Fibroblast of skin of right biceps (primary cell): Measurements from ENCODE around the gene DOCK8.

Experiments used
- DNase-seq: peaks from one replicate; pipeline ENCODE4 v3.0.0-alpha.2; 2013

Gene DOCK8

DNA sequence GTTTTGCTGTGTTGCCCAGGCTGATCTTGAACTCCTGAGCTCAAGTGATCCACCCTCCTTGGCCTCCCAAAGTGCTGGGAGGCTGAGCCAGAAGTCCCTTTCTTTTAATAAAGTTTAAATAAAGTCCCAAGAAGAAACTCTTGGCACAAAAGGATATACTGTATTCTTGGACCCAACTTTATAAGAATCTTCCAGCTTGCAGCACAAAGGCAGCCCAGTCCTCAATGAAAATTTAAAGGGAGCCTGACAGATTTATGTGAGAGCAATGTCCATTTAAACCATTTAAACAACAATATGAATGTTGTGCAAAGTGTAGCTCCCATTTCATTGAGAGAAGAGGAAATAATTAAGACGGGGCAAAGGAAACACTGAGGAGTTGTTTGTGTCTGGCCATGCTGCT, 217.0 kb downstream of the DOCK8 start:
- no peak for DNase-seq

DNA sequence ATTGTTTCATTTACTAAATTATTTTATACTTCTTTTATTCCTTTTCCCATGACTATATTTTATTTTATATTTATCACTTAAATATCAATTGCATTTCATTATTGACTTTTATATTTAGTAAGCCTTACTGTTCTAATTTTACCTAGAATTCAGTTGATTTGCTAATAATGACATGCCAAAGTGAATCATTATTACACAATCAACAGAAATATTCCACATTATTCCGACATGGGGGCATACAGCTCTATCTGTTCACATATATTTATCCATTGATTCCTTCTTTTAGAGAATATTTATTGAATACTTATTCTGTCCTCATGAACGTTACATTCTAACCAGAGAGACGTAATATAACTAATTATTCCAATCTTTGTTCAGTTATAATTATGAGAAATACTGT, 221.8 kb downstream of the DOCK8 start:
- no peak for DNase-seq

DNA sequence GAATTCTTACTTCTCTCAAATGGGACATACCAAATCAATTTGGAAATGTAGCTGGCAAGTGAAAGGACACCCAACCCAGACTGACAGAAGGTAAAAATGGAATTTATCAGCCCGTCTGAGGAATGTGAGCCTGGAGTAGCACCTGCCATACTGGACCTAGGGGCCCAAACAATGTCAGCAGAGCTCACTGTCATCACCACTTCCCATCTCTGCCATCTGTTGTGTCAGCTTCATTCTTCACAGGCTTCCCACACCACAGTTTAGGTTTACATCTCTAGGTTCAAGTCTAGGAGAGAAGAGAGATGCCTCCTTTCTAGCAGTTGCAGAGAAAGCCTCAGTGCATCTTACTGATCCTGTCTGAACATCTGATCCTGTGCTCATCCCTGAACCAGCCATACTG, 222.4 kb downstream of the DOCK8 start:
- DNase-seq = no peak

- peak; percentile 65 for DNase-seq
Observed at GRCh38 chr9:437574-438001, 222.9 kb downstream of the DOCK8 start.

DNA sequence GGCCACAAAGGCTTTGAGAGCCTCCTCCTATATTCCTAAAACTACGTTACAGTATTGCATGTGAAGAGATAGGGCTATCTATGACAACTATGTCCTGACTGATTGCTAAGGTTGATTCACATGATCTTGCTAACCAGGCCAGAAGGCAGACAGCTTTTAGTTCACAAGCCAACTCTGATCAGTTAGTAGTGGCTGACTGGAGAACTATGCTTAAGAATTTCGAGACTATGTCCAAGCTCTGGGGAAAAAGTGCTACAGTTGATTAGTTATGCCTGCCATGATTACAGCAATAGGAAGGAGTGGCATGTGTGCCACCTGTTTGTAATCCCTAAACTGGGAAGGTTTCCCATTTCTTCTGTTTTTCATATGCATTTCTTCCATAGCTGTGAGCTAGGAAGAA, 223.4 kb downstream of the DOCK8 start:
- DNase-seq = no peak

DNA sequence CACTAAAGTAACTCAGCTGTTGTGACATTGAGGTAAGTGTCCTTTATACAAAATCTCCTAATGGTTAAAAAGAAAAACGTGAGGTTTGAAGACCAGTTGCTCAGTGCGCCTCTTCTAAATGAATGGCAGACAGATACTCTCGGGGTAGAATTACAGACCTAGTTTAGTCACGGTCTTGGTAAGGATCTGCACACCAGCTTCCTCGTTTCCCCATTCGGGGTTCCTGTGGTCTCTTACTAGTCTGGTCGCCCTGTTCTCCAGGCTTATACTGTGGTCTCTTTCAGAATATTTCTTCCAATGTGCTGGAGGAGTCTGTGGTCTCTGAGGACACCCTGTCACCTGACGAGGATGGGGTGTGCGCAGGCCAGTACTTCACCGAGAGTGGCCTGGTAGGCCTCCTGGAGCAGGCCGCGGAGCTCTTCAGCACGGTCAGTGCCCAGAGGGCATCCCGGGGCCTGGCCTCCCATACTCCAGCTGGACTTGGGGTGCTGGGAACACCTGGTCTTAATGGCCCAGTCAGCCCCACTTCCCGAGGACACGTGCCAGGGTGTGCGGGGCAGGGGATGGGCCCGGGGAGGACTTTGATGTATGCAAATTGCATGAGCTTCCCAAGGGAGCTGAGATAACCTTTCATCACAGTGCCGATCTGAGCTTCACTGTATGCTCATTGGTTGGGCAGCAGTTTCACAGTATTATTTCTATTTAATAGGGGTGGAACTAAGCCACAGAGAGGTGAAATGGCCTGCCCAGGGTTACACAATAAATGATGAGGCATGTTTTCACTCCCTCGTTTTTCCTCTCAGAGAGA, 224.5 kb downstream of the DOCK8 start:
- DNase-seq = no peak

DNA sequence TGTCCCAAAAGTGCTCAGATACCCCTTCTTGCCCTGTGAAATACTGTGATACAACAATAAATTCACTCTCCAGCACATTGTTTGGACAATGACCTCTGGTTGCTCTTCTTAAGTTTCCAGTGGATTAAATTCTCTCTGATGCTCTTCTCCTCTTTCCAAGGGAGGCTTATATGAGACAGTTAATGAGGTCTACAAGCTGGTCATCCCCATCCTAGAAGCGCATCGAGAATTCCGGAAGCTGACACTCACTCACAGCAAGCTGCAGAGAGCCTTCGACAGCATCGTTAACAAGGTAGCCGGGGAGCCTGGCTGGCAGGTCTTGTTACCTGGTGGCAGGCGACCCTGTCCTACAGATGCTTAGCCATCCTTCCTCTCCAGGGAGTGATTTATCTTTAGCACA, 226.5 kb downstream of the DOCK8 start:
- no peak for DNase-seq

DNA sequence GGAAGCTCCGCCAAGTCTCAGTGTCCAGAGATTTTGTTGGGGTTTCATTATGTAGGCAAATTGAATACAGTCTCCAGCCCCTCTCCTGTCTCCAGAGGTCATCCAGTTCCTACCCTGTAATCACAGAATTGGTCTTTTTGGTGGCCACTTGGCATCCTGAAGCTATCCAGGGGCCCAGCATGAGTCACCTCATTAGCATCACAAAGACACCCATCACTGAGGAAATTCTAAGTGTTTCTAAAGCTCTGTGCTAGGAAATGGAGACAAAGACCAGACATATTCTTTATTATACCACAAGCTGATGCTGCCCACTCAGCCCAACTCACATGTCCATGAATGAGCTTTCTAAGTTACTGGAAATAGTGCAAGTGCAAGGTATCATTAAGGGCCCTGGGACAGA, 229.9 kb downstream of the DOCK8 start:
- no peak for DNase-seq

GRCh38 chr9:445033-445432, 230.4 kb downstream of the DOCK8 start:
- DNase-seq = peak; percentile 33

GRCh38 chr9:446074-446699, 231.5 kb downstream of the DOCK8 start:
- no peak for DNase-seq

- DNase-seq = peak; percentile 15
Observed at GRCh38 chr9:447230-448025, 232.8 kb downstream of the DOCK8 start.

- DNase-seq = no peak
Observed at GRCh38 chr9:450057-450456, 235.4 kb downstream of the DOCK8 start.

- no peak for DNase-seq
Observed at GRCh38 chr9:450561-450960, 235.9 kb downstream of the DOCK8 start.

- DNase-seq = no peak
Observed at GRCh38 chr9:453832-454231, 239.2 kb downstream of the DOCK8 start.

GRCh38 chr9:456365-456764, 241.7 kb downstream of the DOCK8 start:
- no peak for DNase-seq

GRCh38 chr9:458590-458989, 243.9 kb downstream of the DOCK8 start:
- no peak for DNase-seq

DNA sequence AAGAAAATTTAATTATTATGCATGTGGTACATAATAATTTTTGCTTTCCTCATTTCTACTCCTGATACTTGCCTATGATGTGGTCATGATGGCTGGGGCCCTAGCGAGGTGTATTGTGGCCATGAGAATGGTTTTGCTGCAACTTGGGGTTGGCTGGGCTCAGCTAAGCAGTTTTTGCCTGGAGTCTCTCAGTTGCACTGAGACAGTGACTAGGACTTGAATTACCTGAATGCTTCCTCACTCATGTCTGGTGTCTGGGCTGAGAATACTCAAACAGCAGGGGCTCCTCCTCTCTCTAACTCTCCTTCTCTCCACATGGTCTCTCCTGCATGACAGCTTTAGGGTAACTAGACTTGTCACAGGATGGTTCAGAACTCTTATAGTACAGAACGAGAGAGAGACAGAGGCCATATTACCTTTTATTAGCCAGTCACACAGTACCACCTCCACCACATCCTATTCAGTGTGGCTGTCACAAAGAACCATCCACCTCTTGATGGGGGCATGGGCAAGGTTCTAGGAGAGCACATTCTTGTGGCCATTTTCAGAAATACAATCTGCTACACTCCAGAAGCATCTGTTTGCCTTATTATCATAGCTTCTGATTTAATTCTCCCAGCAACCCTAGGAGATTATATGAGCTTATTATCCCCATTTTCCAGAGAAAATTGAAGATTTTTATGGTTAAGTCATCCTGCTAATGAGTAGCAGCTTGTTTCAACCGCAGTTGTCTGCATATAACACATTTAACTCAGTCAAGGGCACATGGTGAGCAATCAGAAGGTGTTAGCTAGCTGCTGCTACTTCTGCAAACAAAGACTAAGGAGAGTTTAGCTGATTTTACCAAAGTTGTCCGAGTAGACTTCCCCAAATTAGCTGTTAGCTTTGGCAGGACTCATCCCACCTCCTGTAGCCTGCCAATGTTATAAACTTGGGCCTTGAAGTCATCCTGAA, 245.1 kb downstream of the DOCK8 start:
- no peak for DNase-seq

DNA sequence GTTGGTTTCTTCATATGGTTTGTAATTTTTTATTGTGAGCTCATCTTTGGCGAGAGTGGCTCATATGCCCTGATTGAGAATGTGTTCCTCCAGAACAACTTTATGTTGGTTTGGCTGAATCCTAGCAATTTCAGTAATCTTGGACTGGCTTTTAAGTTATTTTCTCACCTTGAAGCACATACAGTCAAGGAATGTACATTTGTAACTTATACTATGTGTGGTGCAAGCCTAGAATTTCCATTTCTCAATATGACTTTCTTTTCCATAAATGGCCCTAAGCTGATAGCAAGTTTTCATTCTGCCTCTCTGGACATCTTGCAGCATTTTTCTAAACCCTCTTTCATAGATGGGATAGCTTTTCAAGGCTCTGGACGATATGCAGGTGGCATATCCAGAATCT, 247.5 kb downstream of the DOCK8 start:
- no peak for DNase-seq

GRCh38 chr9:462606-463005, 247.9 kb downstream of the DOCK8 start:
- DNase-seq = no peak

DNA sequence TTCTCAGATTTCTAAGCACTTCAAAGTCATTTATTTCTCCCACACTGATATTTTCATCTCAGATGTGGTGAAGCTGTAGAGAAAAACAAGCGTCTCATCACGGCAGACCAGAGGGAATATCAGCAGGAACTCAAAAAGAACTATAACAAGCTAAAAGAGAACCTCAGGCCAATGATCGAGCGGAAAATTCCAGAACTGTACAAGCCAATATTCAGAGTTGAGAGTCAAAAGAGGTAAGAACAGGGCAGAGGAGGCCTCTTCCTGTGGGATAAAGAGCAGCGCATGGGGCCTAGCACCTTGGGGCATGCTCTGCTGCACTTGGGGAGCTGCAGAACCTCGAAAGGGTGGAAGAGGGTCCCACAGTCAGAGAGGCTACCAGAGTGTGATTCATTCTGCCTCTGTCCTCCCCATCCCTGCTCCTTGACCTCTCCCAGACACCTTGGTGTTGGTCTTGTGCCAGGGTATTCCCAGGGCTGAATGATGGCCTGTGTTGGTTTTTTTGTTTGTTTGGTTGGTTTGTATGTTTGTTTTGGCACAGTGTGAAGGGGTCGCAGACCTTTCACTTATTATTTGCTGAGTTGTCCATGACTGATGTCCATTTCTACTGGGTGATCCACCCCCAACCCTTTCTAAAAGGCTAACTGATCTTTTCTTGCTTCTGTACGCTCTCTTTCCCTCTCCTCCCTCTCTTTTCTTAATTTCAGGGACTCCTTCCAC, 248.9 kb downstream of the DOCK8 start:
- DNase-seq = no peak

- no peak for DNase-seq
Observed at GRCh38 chr9:466747-467146, 252.1 kb downstream of the DOCK8 start.
